Neural cell (in vitro differentiated cells): ENCODE results near the gene RANBP1.

ENCODE experiments used
- CTCF ChIP-seq: fragments of 450-650 bp; IDR thresholded peaks from 2 replicates; pipeline ENCODE4 v1.5.1; 2014; ENCODE audit warnings: antibody characterized with exemption, mild to moderate bottlenecking, moderate library complexity; ENCODE audit not compliant: poor library complexity, severe bottlenecking
- EZH2 ChIP-seq: fragments of 200-600, 300-800 bp; shearing (Covaris generic), sonication (generic); IDR thresholded peaks from 2 replicates; pipeline ENCODE4 v1.6.1; 2014; ENCODE audit warnings: antibody characterized with exemption, low read length, borderline replicate concordance, mild to moderate bottlenecking; ENCODE audit not compliant: insufficient read depth, poor library complexity, severe bottlenecking
- RAD21 ChIP-seq: fragments of 450-650 bp; conservative IDR thresholded peaks from 2 replicates; pipeline ENCODE4 v1.6.1; 2014; ENCODE audit warnings: antibody characterized with exemption, mild to moderate bottlenecking, moderate library complexity

- no peak for TF ChIP-seq CTCF
- TF ChIP-seq EZH2 = no peak
- TF ChIP-seq RAD21 = no peak
These were observed 49.1 kb upstream of the RANBP1 start for GRCh38 chr22:20066617-20067383.
